Urothelium cell line (cell line): Measurements from ENCODE around the gene MAGEF1.
A peak's percentile ranks its signal among the peaks of the same experiment; 100 is the strongest.

Source experiments
- DNase-seq: peaks from one replicate; pipeline ENCODE4 v3.0.0; 2011; ENCODE audit warnings: low spot score, mixed read lengths
- FAIRE-seq: peaks from 2 replicates; lab custom pipeline; 2011; peaks lifted over from hg19 to GRCh38; lab: Jason Lieb, UNC

The MAGEF1 gene

DNA sequence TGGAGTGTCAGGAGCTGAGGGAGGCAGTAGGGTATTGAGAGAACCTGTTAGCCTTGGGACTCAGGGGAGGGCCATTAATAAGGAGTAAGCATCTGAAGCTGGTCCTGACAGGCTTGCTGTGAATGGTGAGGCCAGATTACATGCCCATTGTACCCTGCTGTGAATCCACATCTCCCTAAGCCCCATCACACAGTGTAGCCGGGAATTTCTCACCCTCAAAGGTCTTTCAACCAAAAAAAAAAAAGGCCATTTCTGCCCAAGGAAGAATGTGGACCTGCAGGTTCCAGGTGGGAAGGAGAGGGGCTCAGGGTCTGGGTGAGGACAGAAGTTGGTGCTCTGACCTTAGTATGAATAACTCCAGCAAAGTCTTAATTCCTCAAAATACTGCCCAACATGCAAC lies 37.2 kb downstream of the MAGEF1 start:
- FAIRE-seq (no peak), DNase-seq (no peak)

- FAIRE-seq: no peak
- no peak for DNase-seq
Observed at GRCh38 chr3:184672977-184673870, 38.6 kb downstream of the MAGEF1 start.

DNA sequence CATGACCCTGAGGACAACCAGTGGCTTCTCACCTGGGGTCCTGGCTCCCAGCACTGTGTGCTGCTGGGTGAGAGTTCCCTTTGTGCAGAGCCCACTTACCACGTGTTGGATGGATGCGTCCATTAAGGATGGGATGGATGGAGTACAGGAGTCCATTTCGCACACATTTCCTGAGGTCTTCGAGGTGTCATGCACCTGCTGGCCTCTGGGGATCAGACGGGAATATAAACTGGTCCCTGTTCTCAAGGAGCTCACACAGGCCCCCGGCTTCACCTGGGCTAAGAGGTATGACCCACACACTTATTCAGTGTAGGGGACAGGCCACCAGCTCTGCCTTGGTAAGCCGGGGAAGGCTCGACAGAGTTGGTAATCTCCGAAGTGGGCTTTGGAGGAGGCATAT lies 39.5 kb downstream of the MAGEF1 start:
- DNase-seq (no peak), FAIRE-seq (peak; percentile 9)

GRCh38 chr3:184670091-184670602 lies 41.7 kb downstream of the MAGEF1 start:
- DNase-seq (no peak), FAIRE-seq (peak; percentile 23)

- FAIRE-seq (no peak), DNase-seq (no peak)
Observed at GRCh38 chr3:184669578-184669977, 42.3 kb downstream of the MAGEF1 start.

DNA sequence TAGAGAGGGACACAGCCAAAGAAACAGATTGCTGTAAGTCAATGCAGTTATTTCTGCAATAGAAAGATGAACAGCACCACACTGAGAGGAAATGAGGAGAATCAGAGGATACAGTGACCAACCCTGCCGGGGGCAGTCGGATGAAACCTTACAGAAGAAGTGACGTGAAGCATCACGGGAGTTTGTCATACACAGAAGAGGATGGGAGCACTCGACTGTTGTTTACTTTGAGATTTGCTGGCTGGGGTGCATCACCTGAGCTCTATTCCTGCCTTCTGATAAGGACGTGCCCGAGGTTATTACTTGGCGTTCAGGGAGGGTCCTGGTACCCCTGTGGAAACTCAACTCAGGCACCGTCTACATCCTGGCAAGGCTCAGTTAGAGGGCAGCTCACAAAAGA lies 45.4 kb downstream of the MAGEF1 start:
- FAIRE-seq (no peak), DNase-seq (no peak)

- DNase-seq (no peak), FAIRE-seq (no peak)
Observed at GRCh38 chr3:184665101-184665500, 46.8 kb downstream of the MAGEF1 start.

DNA sequence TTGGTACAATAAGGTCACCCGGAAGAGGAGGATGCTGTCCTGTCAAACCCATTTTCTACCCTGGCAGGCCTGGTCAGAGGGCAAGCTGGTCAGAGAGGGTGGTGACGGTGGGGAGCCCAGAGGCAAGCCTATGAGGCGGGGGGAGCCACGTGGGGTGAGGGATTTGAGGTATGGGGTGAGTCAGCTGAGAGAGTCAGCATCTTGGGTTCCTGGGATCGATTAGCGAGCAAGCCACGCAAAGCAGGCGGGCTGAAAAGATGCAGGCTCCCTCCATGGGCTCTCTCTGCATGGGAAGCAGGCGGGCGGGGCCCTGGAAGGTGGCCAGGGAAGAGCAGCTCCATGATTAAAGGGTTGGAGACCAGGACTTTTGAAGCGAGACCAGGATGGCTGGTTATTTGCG lies 48.1 kb downstream of the MAGEF1 start:
- no peak for DNase-seq
- FAIRE-seq: no peak

- DNase-seq: no peak
- FAIRE-seq: no peak
Observed at GRCh38 chr3:184663356-184663755, 48.5 kb downstream of the MAGEF1 start.

DNA sequence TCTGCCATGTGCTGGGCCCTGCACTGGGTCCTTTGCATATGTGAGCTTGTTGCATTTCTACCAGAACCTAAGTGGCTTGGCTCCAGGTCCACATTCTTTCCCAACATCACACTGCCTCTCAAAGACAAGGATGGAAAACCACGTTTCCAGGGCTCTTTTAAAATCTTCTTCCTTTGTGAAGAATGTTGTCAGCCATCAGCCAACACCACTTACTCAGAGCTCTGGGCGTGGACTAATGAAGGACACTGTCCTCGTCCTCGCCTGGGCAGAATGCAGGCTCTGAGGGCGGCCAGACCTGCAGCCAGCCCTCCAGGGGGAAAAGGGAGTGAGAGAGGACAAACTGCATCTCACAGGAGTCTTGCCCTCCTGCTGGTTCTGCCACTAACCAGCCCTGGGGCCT lies 49.7 kb downstream of the MAGEF1 start:
- no peak for FAIRE-seq
- no peak for DNase-seq

GRCh38 chr3:184660931-184661330 lies 50.9 kb downstream of the MAGEF1 start:
- DNase-seq: no peak
- no peak for FAIRE-seq
